Stimulated activated CD8-positive, alpha-beta memory T cell treated with anti-CD3 and anti-CD28 coated beads, Interleukin-15, amount 100 ng/mL, for 48 hours (primary cell): ENCODE results near the gene TMEM107.

ENCODE experiments used
- DNase-seq, 2 donors: peaks; one replicate each; pipeline ENCODE4 v3.0.0-alpha.2; 2020; ENCODE audit warnings: low read depth in 2 of 2

The TMEM107 gene

DNA sequence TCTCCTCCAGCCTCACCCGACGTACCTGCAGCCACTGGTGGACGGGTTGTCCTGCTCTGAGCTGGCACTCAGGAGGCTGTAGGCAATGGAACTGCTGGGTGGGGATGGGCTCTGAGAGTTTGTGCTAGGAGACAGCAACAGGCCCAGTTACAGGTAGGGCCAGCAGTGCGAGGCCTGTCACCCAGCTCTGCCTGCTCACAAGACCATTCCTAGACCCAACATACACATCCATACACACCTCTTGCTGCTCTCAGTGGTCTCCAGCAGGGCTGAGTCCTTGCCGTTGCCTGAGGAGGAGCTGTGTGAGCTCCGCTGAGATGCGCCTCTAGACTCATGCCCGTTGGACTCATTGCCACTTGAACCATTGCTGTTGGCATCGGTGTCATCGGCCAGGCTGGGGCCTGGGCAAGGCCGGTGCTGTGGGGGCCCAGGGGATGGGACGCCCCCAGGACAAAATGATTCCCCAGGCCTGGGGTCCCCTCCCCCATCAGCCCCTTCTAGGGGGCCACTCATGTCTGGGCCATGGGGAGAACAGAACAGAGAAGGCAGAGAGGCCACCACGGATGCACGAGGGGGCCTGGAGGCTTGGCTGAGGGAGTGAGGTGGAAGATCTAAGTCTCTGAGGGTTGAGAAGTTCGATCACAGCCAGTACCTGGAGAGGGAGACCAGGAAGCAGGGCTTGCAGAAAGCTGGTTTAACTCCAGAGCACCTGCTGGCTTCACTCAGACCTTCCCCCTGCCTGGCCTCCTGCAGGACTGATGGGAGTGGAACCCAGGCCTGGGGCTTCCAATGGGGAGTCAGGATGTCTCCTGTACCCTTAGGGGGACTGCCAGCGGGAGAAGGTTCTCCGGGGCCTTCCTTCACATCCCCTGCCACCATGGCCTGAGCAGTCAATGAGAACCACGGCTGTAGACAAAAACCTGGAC lies 25.7 kb downstream of the TMEM107 start:
- no peak for DNase-seq

DNA sequence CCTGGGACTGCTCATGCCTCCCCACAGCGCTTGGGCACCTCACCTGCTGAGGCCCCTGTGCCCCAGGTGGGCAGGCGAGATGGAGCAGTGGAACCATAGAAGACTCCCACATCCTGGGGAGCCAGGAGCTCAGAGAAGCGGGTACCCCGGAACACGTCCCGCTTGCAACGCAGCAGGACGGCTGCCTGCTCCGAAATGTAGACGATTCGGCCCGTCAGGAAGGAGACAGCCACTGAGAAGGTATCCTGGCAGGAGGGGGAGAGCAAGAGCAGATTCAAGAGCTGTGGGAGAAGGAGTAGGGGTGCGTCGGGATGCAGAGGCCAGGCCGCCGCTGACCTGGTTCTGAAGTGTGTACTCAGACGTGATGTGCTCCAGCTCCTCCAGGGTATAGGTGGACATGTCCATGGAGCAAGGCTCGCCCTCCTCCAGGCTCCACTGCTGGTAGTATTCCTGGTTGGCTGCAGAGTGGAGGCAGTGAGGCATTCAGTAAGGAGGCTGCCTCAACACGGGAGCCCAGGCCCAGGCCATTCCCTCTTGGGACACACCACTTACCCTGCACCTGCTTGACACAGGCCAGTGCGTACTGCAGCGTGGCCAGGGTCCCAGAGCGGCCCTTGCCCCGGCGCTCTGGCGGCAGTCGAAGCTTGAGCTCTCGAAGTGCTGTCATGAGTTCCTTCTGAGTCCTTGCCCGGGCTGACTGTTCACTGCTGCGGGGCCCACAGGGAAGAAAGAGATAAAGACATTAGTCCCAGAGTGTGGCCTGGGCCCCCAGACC lies 26.6 kb downstream of the TMEM107 start:
- no peak for DNase-seq

GRCh38 chr17:8148560-8148959 lies 27.6 kb downstream of the TMEM107 start:
- DNase-seq = no peak

DNA sequence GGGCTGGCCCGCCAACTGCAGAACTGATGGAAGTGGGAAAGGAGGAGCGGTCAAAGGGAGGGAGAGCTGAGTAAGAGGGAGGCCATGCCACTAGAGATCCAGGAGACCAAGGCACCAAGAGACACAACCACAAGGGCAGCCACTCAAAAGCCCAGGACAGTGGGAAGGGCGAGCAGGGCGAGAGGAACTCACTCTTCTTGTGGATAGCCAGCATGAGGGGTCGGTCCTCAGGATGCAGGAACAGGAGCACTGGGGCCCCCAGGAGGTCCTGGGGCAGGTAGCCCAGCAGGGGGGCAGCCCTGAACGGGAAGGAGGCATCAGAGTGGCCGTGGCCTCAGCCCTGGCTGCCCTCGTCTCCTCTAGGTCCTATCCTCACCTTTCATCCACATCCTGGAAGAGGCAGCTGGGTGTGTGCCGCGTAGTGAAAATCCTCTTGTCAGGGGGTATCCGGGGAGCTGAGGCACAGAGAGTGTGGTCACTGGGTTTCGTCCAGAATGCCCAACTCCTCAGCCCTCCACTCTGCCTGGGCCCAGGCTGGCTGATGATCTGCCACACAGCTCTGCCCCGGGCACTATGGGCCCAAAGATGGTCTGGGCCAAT lies 28.3 kb downstream of the TMEM107 start:
- no peak for DNase-seq

- DNase-seq = no peak
Measured at GRCh38 chr17:8147141-8147804, 28.9 kb downstream of the TMEM107 start.

DNA sequence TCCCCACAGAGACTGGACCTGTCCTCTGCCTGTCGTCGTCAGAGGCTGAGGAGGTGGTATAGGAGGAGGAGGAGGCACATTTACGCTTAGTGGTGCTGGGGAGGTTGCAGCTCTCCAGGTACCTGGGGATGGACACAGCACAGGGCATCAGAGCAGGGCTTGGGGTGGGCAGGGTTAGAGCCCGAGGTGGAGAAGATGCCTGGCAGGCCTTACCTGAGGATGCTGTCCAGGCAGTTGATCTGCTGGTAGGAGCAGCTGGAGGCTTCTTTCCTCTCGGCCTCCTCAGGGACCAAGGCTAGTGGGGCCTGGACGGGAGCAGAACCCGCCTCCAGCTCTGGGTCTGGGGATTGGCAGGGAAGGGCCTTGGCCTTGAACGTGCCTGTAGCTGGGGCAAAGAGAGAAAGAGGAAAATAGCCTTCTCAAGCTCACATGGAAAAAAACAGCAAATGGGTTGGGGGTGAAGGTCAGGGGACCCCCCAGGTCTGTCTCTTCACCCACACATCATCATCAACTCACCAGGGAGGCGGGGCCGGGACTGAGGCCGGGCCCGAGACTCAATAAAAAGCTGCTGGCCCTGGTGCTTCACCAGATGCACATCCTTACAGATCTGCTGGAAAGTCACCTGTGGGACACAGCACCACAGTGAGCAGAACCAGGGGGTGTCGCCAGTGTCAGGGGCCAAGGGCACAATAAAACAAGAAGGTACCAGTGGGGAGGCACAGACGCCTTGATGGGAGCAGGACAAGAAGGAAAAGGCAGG lies 29.6 kb downstream of the TMEM107 start:
- no peak for DNase-seq

DNA sequence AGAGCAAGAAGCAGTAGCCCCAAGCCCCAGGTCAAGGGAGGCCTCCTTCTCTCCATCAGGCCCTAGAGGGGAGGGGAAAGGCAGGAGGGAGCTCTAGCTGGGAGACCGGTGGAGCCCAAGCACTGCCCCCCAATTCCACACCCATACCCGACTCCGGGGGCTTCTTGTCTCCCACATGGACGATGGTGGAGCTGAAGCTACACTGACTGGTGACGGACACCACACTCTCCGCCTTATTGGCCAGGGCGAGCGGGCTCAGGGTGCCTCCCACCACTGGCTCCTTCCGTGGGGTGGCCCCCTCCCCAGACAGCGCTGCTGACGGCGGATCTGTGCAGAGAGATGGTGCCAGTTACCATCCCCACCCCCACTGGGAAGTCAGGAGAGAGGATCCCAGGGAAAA lies 30.4 kb downstream of the TMEM107 start:
- no peak for DNase-seq

DNA sequence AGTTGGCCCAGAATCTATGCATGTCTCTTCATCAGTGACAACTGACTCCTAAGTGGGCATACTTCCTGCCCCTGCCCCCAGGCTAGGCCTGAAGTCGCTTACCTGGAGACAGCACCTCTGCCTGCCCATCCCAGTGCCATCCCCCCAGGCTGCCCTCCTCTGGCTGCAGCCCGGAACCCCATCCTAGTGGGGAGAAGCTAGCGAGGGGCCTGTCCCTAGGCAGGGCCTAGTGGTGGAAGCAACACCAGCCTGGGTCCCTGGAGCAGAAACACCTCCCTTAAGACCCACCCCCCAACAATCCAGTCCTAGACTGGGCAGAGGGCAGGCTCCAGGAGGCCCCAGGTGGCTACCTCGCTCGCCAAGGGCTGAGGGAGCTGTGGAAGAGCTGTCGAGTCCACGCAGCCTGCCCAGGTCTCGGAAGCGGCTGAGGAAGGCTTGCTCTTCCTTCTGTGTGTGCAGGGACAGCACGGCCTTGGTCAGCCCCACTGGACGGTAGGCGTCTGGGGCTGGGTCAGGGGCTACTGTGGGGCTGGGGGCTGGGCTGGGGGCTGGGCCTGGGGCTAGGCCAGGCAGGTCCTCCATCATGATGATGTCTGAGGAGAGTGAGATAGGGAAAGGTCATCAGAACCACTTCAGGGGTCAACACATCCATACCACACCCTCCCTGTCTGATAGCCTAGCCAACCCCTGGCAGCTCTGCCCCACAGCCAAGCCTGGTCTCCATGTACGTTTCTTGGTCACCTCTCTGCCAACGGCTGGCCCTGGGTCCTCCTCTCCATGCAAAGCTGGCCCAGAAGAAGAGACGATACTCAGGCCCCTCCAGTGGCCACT lies 31.6 kb downstream of the TMEM107 start:
- no peak for DNase-seq

GRCh38 chr17:8143581-8144400 lies 32.4 kb downstream of the TMEM107 start:
- no peak for DNase-seq

- no peak for DNase-seq
Measured at GRCh38 chr17:8142887-8143580, 33.1 kb downstream of the TMEM107 start.

- DNase-seq = no peak
Measured at GRCh38 chr17:8142158-8142886, 33.9 kb downstream of the TMEM107 start.

GRCh38 chr17:8141741-8142140 lies 34.4 kb downstream of the TMEM107 start:
- no peak for DNase-seq

GRCh38 chr17:8141045-8141444 lies 35.1 kb downstream of the TMEM107 start:
- no peak for DNase-seq

DNA sequence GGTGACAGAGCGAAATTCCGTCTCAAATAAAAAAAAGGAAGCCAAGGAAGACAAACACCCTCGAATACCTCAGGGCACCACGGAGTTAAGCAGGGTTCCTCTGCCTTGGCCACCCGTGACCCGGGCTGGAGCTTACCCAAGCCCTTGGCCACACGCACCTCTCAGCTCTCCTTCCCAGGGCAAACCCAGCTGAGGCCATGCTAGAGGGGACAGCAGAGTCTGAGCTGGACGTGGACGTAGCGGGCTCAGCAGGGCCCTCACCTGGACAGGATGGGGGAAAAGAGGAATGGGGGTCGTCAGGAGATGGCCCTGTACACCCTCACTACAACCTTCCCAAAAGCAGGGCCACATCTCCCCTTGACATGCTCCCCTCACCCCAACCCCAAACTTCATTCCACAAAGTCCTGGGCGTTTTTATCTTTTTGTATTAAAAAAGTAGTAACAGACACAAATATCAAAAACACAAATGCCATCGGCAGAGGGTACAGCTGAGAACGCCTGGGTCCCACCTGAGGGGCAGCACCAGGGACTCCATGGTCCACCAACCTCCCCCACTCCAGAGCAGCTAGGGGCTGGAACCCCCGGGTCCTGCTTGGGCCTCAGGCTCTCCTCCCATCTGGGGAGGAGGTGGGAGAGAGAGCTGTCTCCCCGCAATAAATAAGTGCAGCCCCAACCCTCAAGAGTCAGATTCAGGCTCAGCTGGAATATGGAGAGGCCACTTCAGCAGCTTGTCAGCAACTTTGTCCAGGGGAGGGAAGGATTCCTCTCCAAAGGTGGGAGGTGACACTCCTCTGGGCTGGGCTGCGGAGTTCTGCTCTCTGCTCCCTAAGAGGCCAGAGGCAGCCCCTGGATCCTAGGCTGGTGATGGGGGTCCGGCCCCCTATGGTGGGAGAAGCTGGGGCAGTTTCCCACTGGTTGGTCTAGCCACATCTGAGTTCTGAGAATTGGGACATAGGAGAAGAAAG lies 35.8 kb downstream of the TMEM107 start:
- DNase-seq = no peak

- peak; percentile 91 to 94 for DNase-seq
Measured at GRCh38 chr17:8138672-8139371, 37.4 kb downstream of the TMEM107 start.

- no peak for DNase-seq
Measured at GRCh38 chr17:8138374-8138671, 37.9 kb downstream of the TMEM107 start.
